ENCODE results near the gene IQCC.

The IQCC gene

GRCh38 chr1:32249831-32250525 lies 44.5 kb downstream of the IQCC start:
- peak; percentile 59 for DNase-seq (ENCODE audit: low spot score)
- peak overlapping the region; percentile 50 for H3K27ac ChIP-seq
- POLR2A ChIA-PET (ENCODE audit: low non-redundant PET) = no interaction called here
- CTCF ChIA-PET = interaction anchor here (0.6 kb wide), 2 partner anchors 183 to 268 kb away, joined by 3 read pairs; no protein-coding TSS in a partner anchor
- TF ChIP-seq CTCF (conservative IDR thresholded peaks at IDR 0.05; ENCODE audit: low read depth) = no peak

- no peak for DNase-seq (ENCODE audit: low spot score)
- CTCF ChIA-PET = interaction anchor here (0.7 to 0.9 kb wide), 2 partner anchors 36 to 1595 kb away, joined by 3 read pairs; no protein-coding TSS in a partner anchor
- H3K27ac ChIP-seq = peak within 1 kb of the TSS; percentile 50
- no peak for TF ChIP-seq CTCF (conservative IDR thresholded peaks at IDR 0.05; ENCODE audit: low read depth)
- POLR2A ChIA-PET (ENCODE audit: low non-redundant PET) = no interaction called here
These were observed 45.6 kb downstream of the IQCC start, which contains the start of gene LCK for GRCh38 chr1:32250893-32251716. Gene LCK (plus strand): TSS chr1:32251265. CDS start chr1:32274330, 23,065 bp downstream.

- ChIA-PET CTCF (interaction anchor here (0.6 kb wide), 1 partner anchor 193 kb away, joined by 3 read pairs; no protein-coding TSS in a partner anchor), POLR2A (ENCODE audit: low non-redundant PET) (no interaction called here)
- no peak overlapping the region for H3K27ac ChIP-seq
These were observed 49.9 kb downstream of the IQCC start for GRCh38 chr1:32255072-32256071.

DNA sequence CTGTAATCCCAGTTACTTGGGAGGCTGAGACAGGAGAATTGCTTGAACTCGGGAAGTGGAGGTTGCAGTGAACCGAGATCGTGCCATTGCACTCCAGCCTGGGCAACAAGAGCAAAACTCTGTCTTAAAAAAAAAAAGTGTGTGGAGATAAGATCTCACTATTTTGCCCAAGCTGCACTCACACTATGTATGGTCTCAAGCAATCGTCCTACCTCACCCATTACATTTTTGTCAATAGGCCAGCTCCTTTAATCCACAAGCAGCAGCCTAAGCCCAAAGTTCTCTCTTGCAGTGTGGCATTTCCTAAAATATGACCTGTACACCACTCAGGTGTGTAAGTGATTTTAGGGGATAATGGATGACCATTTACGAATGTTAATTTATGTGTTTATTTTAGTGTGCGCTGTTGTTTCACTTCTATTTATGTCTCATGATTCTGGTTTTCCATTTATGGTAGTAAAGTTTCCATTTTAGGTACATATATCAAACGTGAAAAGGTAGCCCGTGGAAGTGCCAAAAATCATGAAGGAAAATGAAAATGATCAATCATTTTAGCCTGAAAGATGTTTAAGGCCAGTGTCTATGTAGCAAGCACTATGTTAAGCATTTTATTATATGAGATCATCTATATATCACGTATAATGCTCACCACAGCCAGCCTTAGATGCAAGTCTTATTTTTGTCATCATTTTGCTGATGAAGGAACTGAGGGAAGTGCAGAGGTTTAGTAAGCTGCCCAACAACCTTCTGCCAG lies 51.2 kb downstream of the IQCC start:
- no peak overlapping the region for H3K27ac ChIP-seq
- CTCF ChIA-PET = no interaction called here
- POLR2A ChIA-PET (ENCODE audit: low non-redundant PET) = no interaction called here
- TF ChIP-seq CTCF (conservative IDR thresholded peaks at IDR 0.05; ENCODE audit: low read depth) = no peak
- DNase-seq (ENCODE audit: low spot score) = no peak

More at GRCh38 chr1:32255072-32256071, 49.9 kb downstream of the IQCC start:
- TF ChIP-seq CTCF (conservative IDR thresholded peaks at IDR 0.05; ENCODE audit: low read depth) = no peak
- no peak for DNase-seq (ENCODE audit: low spot score)

GRCh38 chr1:32257227-32257508 lies 51.7 kb downstream of the IQCC start:
- DNase-seq (ENCODE audit: low spot score) = no peak
- POLR2A ChIA-PET (ENCODE audit: low non-redundant PET) = no interaction called here
- H3K27ac ChIP-seq = no peak overlapping the region
- CTCF ChIA-PET = no interaction called here
- no peak for TF ChIP-seq CTCF (conservative IDR thresholded peaks at IDR 0.05; ENCODE audit: low read depth)
